Ovary (tissue), 3 donors: ENCODE data around the gene CAPN14.

Experiments used
- POLR2A ChIP-seq: fragments of 450-650 bp; IDR thresholded peaks from one replicate; pipeline ENCODE4 v1.6.1; 2017; ENCODE audit warnings: antibody characterized with exemption, mild to moderate bottlenecking, moderate library complexity
- TF ChIP-seq, protein P1 (sequence below), 3 donors: fragments of 450-650 bp in 2 of 3; fragments of 200-600 bp in 1 of 3; IDR thresholded peaks; one replicate each; pipeline versions ENCODE4 v1.5.1 to v1.8.0; 2016 to 2022; ENCODE audit warnings: antibody characterized with exemption in 3 of 3, mild to moderate bottlenecking in 1 of 3
- donor health status: DM: no; HTN: no; CAD: no.

DNA sequence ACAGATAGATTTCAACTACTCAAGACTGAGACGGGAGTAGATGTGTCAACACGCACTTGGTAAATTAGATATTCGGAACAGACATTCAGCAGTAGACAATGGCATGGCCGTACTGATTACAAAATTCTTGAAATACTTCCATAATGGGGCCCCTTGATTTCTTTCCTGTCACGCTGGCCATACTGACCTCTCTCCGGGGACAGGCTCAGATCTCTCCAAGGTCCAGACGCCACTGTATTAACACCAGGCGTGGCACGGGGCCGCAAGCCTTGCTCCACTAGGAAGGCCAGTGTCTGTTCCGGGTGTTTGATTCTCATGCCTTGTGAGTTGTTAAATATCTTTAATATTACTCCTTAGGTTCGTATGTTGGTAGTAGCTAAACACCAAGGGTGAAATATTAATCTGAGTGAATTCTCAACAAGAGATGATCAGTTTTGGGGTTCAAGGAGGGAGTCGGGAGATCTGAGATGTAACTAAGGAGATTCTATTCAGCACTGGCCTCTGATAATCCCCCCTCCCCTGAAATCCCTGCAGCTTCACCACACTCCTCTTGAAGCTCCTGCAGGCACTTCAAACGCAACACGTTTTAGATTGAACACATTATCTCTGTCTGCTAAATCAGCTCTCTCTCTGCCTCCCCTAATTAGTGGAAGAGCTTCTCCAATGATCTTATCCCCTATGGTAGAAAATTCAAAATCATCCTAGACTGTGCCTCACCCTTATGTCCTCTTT lies 14.4 kb upstream of the CAPN14 start:
- TF ChIP-seq, protein P1, sequence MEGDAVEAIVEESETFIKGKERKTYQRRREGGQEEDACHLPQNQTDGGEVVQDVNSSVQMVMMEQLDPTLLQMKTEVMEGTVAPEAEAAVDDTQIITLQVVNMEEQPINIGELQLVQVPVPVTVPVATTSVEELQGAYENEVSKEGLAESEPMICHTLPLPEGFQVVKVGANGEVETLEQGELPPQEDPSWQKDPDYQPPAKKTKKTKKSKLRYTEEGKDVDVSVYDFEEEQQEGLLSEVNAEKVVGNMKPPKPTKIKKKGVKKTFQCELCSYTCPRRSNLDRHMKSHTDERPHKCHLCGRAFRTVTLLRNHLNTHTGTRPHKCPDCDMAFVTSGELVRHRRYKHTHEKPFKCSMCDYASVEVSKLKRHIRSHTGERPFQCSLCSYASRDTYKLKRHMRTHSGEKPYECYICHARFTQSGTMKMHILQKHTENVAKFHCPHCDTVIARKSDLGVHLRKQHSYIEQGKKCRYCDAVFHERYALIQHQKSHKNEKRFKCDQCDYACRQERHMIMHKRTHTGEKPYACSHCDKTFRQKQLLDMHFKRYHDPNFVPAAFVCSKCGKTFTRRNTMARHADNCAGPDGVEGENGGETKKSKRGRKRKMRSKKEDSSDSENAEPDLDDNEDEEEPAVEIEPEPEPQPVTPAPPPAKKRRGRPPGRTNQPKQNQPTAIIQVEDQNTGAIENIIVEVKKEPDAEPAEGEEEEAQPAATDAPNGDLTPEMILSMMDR (IDR thresholded peaks at IDR 0.05), result no peak
- TF ChIP-seq POLR2A, result no peak
